ENCODE data around the gene OR5K1. TPM values are rescaled to one million over a fixed set of nuclear protein-coding genes. Genes with fewer than 3 reads are reported as not detected.

Gene OR5K1
- total and polyA plus RNA-seq, 2 of the 4 experiments (the other 2 are of a cell fraction) = not detected

DNA sequence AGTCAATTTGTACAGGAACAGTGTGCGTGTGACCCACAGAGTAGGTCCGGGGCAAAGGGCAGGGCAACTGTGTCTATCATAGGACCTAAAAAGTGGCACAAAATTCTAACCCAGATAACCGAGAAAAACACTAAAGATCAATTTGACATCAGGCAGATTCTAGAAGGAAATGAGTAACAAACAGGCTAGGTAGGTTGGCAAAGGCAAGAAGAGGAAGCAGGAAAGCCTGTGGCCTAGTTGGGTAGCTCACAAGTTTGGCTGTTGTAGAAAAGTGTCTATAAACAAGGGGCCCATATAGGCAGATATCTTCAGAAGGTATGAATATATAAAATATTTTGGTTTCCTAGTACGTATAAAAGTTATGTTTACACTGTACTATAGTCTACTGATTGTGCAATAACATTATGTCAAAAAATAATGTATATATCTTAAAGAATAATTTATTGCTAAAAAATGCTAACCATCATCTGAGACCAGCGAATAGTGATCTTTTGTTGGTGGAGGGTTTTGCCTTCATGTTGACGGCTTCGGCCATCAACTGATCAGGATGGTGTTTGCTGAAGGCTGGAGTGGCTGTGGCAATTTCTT, 13.3 kb upstream of the OR5K1 start:
- Histone ChIP-seq H3K23ac (ENCODE audit: low read depth, low read length) (no peak overlapping the region), H2AK5ac (ENCODE audit: low read depth, low read length) (no peak overlapping the region), H3K14ac (replicated peaks; ENCODE audit: low read depth, low read length) (no peak overlapping the region), H3K9ac (ENCODE audit: low read depth, low read length) (no peak overlapping the region), H4K5ac (ENCODE audit: low read depth, low read length) (no peak overlapping the region), H2BK120ac (ENCODE audit: low read depth, low read length) (no peak overlapping the region), H3K9me3 (ENCODE audit: control insufficient read depth, insufficient read depth, low read length) (no peaks in the 10 kb centered on the region), H3K4me1 (ENCODE audit: control insufficient read depth, insufficient read depth, low read length) (no peaks in the 10 kb centered on the region), H2BK20ac (ENCODE audit: low read depth, low read length) (no peak overlapping the region), H3K4me3 (ENCODE audit: insufficient read depth, low read depth, low read length) (no peak overlapping the region), H4K91ac (ENCODE audit: insufficient read depth, low read depth, low read length) (no peak overlapping the region), H4K20me1 (ENCODE audit: insufficient read depth, low read length) (no peaks in the 10 kb centered on the region), H3K4me2 (ENCODE audit: low read depth, low read length) (no peak overlapping the region), H2BK15ac (ENCODE audit: low read depth, low read length) (no peak overlapping the region), H2AFZ (replicated peaks; ENCODE audit: low read length, poor library complexity) (no peak overlapping the region), H3K56ac (ENCODE audit: extremely low read depth, insufficient read depth, low read length) (no peak overlapping the region), H3K36me3 (ENCODE audit: control insufficient read depth, insufficient read depth, low read length) (no peaks in the 10 kb centered on the region), H3K4ac (ENCODE audit: low read depth, low read length) (no peak overlapping the region), H2AK9ac (replicated peaks; ENCODE audit: low read depth, low read length, poor library complexity) (no peak overlapping the region), H3K27me3 (ENCODE audit: control insufficient read depth, insufficient read depth, low read length) (no peaks in the 10 kb centered on the region), H3K18ac (ENCODE audit: low read depth, low read length) (no peak overlapping the region), H3K9me1 (ENCODE audit: insufficient read depth, low read length) (no peaks in the 10 kb centered on the region), H3K79me1 (ENCODE audit: low read depth in 1 of 2, low read length in 2 of 2) (no peaks in the 10 kb centered on the region), H4K8ac (ENCODE audit: low read depth in 2 of 2, low read length in 2 of 2) (no peak overlapping the region), H3K27ac (ENCODE audit: insufficient read depth, low read length) (no peak overlapping the region), H2BK5ac (ENCODE audit: low read depth, low read length, poor library complexity, severe bottlenecking) (no peak overlapping the region)
- WGBS, 2 experiments (ENCODE audit: extremely low coverage in 2 of 2, insufficient read length in 1 of 2) = 60% methylated on average over 1 of the region's 7 CpGs; no CpG with 5 or more reads in 1 of the 2 experiments
- BruUV-seq (replicated peaks) = no TSS peak
- dilution Hi-C loops (cut with HindIII; ENCODE audit: low sequenced_read_pairs, unreplicated experiment) (no loop called here), in situ Hi-C loops (cut with MboI; ENCODE audit: low sequenced_read_pairs) (loop anchor here (25.0 kb wide), 1 partner anchor 87 kb away; the partner anchor contains the start of gene OR5K4), intact Hi-C loops (cut with micrococcal nuclease) (no loop called here)
- ATAC-seq (ENCODE audit: low read depth) (no peak), DNase-seq (no peak)
- TF ChIP-seq MXI1 (IDR thresholded peaks at IDR 0.05; ENCODE audit: borderline replicate concordance, low read depth, low read length) (no peak), BHLHE40 (IDR thresholded peaks at IDR 0.05; ENCODE audit: low read depth, low read length) (no peak), SMC3 (IDR thresholded peaks at IDR 0.05; ENCODE audit: low read depth, low read length) (no peak), CEBPB (IDR thresholded peaks at IDR 0.05; ENCODE audit: low read depth, low read length) (peak; percentile 62), MAZ (IDR thresholded peaks at IDR 0.05; ENCODE audit: borderline replicate concordance, low read depth, low read length) (no peak), RFX5 (IDR thresholded peaks at IDR 0.05; ENCODE audit: low read depth, low read length) (no peak), NFE2L2 (IDR thresholded peaks at IDR 0.05; ENCODE audit: low read depth, low read length) (no peak)
- POLR2A ChIA-PET (ENCODE audit: unreplicated experiment) = no interaction called here
- CTCF ChIA-PET = no interaction called here
